ENCODE results near the gene SLC13A3. TPM values are rescaled to one million over a fixed set of nuclear protein-coding genes. Genes with fewer than 3 reads are reported as not detected.
A peak's percentile ranks its signal among the peaks of the same experiment; 100 is the strongest.

Gene SLC13A3
- total RNA-seq, 1 donor from 2014 or later = 0.66 TPM

DNA sequence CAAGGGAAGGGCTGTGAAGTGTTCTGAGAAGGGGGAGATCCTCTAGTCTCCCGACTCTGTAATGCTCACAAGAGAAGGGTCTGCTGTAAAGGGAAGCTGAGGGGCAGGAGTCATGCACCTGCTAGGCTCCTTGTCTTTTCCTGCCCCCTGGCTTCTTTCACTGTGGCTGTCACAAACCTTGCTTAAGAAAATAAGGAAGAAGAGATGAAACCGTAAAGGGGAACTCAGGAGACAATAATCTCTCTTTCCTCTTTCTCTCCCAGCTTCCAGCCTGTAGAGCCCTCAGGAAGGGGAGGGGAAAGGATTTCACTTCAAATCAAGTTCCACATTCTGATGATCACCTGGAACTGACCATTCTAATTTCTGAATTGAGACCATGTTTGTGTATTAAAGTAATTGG lies 26.3 kb downstream of the SLC13A3 start:
- Histone ChIP-seq H3K4me3 (ENCODE audit: insufficient read depth, low read depth, low read length) (no peak overlapping the region), H4K20me1 (ENCODE audit: insufficient read depth, low read length) (no peaks in the 10 kb centered on the region), H3K79me2 (ENCODE audit: insufficient read depth, low read length) (no peaks in the 10 kb centered on the region), H2AFZ (ENCODE audit: low read depth, low read length) (no peak overlapping the region), H3K36me3 (ENCODE audit: insufficient read depth, low read length) (no peaks in the 10 kb centered on the region), H3K9ac (ENCODE audit: low read length) (no peak overlapping the region), H3K9me3 (ENCODE audit: insufficient read depth, low read depth, low read length) (no peaks in the 10 kb centered on the region), H3K27ac (ENCODE audit: low read depth, low read length) (no peak overlapping the region), H3K4me1 (ENCODE audit: insufficient read depth, low read length) (no peaks in the 10 kb centered on the region), H3K4me2 (ENCODE audit: low read length) (no peak overlapping the region), H3K27me3 (ENCODE audit: insufficient read depth, low read length) (no peaks in the 10 kb centered on the region)
- Mint-ChIP-seq H3K4me3 (ENCODE audit: unreplicated experiment) (no peak overlapping the region), H3K27ac (ENCODE audit: unreplicated experiment) (no peak overlapping the region), H3K9me3 (ENCODE audit: unreplicated experiment) (peaks cover 12% of the 10 kb centered on the region), H3K27me3 (ENCODE audit: low read depth, unreplicated experiment) (peaks cover 4% of the 10 kb centered on the region), H3K4me1 (ENCODE audit: low read depth, unreplicated experiment) (peaks cover 19% of the 10 kb centered on the region), H3K36me3 (ENCODE audit: low read depth, unreplicated experiment) (peaks cover 2% of the 10 kb centered on the region)
- FAIRE-seq (no peak), DNase-seq (ENCODE audit: low read depth) (no peak)
- TF ChIP-seq EZH2 (IDR thresholded peaks at IDR 0.05; ENCODE audit: insufficient read depth, low read length) = no peak
- TF ChIP-seq, protein P1, sequence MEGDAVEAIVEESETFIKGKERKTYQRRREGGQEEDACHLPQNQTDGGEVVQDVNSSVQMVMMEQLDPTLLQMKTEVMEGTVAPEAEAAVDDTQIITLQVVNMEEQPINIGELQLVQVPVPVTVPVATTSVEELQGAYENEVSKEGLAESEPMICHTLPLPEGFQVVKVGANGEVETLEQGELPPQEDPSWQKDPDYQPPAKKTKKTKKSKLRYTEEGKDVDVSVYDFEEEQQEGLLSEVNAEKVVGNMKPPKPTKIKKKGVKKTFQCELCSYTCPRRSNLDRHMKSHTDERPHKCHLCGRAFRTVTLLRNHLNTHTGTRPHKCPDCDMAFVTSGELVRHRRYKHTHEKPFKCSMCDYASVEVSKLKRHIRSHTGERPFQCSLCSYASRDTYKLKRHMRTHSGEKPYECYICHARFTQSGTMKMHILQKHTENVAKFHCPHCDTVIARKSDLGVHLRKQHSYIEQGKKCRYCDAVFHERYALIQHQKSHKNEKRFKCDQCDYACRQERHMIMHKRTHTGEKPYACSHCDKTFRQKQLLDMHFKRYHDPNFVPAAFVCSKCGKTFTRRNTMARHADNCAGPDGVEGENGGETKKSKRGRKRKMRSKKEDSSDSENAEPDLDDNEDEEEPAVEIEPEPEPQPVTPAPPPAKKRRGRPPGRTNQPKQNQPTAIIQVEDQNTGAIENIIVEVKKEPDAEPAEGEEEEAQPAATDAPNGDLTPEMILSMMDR (IDR thresholded peaks at IDR 0.05; ENCODE audit: insufficient read depth, low read depth, low read length) = no peak

DNA sequence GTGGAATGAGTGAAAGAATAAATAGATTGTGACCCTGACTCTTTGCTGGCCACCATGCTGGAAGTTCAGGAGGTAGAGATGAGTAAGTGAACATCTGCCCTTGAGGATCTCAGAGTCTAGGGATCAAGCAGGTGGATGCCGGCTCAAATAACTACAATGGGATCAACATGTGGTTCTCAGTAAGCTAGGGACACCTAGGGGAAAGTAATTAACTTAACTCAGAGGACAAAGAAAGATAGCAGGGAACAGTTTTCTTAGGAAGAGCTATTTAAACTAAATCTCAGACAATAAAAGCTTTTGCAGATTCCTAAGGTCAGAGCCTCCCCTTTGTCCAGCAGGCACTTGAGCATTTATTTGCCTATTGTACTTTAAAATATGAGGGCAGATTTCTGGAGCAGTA lies 29.1 kb downstream of the SLC13A3 start:
- no peak for TF ChIP-seq EZH2 (IDR thresholded peaks at IDR 0.05; ENCODE audit: insufficient read depth, low read length)
- TF ChIP-seq, protein P1 (IDR thresholded peaks at IDR 0.05; ENCODE audit: insufficient read depth, low read depth, low read length) = no peak
- no peaks in the 10 kb centered on the region for H4K20me1 ChIP-seq (ENCODE audit: insufficient read depth, low read length)
- Mint-ChIP-seq H3K4me3 (ENCODE audit: unreplicated experiment) (no peak overlapping the region), H3K27ac (ENCODE audit: unreplicated experiment) (peak overlapping the region; percentile 42), H3K9me3 (ENCODE audit: unreplicated experiment) (peaks cover 2% of the 10 kb centered on the region), H3K27me3 (ENCODE audit: low read depth, unreplicated experiment) (peaks cover 3% of the 10 kb centered on the region), H3K4me1 (ENCODE audit: low read depth, unreplicated experiment) (peaks cover 19% of the 10 kb centered on the region), H3K36me3 (ENCODE audit: low read depth, unreplicated experiment) (peaks cover 3% of the 10 kb centered on the region)
- no peak for FAIRE-seq
- H3K36me3 ChIP-seq (ENCODE audit: insufficient read depth, low read length) = no peaks in the 10 kb centered on the region
- no peaks in the 10 kb centered on the region for H3K79me2 ChIP-seq (ENCODE audit: insufficient read depth, low read length)
- no peak overlapping the region for H3K27ac ChIP-seq (ENCODE audit: low read depth, low read length)
- H3K9me3 ChIP-seq (ENCODE audit: insufficient read depth, low read depth, low read length) = no peaks in the 10 kb centered on the region
- DNase-seq (ENCODE audit: low read depth) = no peak
- no peaks in the 10 kb centered on the region for H3K4me1 ChIP-seq (ENCODE audit: insufficient read depth, low read length)
- H3K9ac ChIP-seq (ENCODE audit: low read length) = no peak overlapping the region
- H3K4me3 ChIP-seq (ENCODE audit: insufficient read depth, low read depth, low read length) = no peak overlapping the region
- no peak overlapping the region for H2AFZ ChIP-seq (ENCODE audit: low read depth, low read length)
- no peaks in the 10 kb centered on the region for H3K27me3 ChIP-seq (ENCODE audit: insufficient read depth, low read length)
- H3K4me2 ChIP-seq (ENCODE audit: low read length) = no peak overlapping the region

DNA sequence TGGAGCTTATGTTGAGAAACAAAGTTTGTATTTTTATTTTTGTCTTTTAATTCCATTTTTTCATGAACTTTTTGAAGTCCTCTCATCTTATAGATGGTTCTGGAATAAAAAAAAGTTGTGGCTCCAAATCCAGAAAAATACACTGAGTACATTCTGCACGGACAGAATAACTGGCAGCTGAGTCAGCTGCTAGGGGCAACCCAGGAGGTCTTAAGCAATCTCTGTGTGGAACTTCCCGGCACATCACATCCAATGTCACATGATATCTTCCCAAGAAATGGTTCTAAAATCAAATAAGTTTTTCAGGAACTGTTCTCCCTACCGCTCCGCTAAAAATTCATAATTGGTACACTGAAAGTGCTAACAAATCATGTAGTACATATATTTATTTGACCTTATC lies 29.8 kb downstream of the SLC13A3 start:
- Mint-ChIP-seq H3K4me3 (ENCODE audit: unreplicated experiment) (no peak overlapping the region), H3K27ac (ENCODE audit: unreplicated experiment) (peak overlapping the region; percentile 42), H3K27me3 (ENCODE audit: low read depth, unreplicated experiment) (no peaks in the 10 kb centered on the region), H3K4me1 (ENCODE audit: low read depth, unreplicated experiment) (peaks cover 19% of the 10 kb centered on the region), H3K9me3 (ENCODE audit: unreplicated experiment) (peaks cover 2% of the 10 kb centered on the region), H3K36me3 (ENCODE audit: low read depth, unreplicated experiment) (peaks cover 3% of the 10 kb centered on the region)
- H3K4me3 ChIP-seq (ENCODE audit: insufficient read depth, low read depth, low read length) = no peak overlapping the region
- peak; percentile 16 for DNase-seq (ENCODE audit: low read depth)
- H3K79me2 ChIP-seq (ENCODE audit: insufficient read depth, low read length) = no peaks in the 10 kb centered on the region
- H4K20me1 ChIP-seq (ENCODE audit: insufficient read depth, low read length) = no peaks in the 10 kb centered on the region
- H3K9ac ChIP-seq (ENCODE audit: low read length) = no peak overlapping the region
- no peak overlapping the region for H3K27ac ChIP-seq (ENCODE audit: low read depth, low read length)
- no peak overlapping the region for H2AFZ ChIP-seq (ENCODE audit: low read depth, low read length)
- no peaks in the 10 kb centered on the region for H3K9me3 ChIP-seq (ENCODE audit: insufficient read depth, low read depth, low read length)
- H3K36me3 ChIP-seq (ENCODE audit: insufficient read depth, low read length) = no peaks in the 10 kb centered on the region
- FAIRE-seq = no peak
- H3K4me2 ChIP-seq (ENCODE audit: low read length) = no peak overlapping the region
- TF ChIP-seq, protein P1 (IDR thresholded peaks at IDR 0.05; ENCODE audit: insufficient read depth, low read depth, low read length) = no peak
- TF ChIP-seq EZH2 (IDR thresholded peaks at IDR 0.05; ENCODE audit: insufficient read depth, low read length) = no peak
- H3K4me1 ChIP-seq (ENCODE audit: insufficient read depth, low read length) = no peaks in the 10 kb centered on the region
- no peaks in the 10 kb centered on the region for H3K27me3 ChIP-seq (ENCODE audit: insufficient read depth, low read length)

Data from astrocyte (in vitro differentiated cells and primary cell).